IMR-90 (cell line): ENCODE results near the gene HS3ST2.

Source experiments
- BHLHE40 ChIP-seq: fragments of 150-350 bp; IDR thresholded peaks from 2 replicates; pipeline ENCODE4 v1.6.1; 2016; ENCODE audit warnings: mild to moderate bottlenecking, low read depth, low read length
- CEBPB ChIP-seq: IDR thresholded peaks from 2 replicates; pipeline ENCODE4 v1.6.1; 2012; ENCODE audit warnings: low read depth, low read length, improper control_type of control experiment
- CHD1 ChIP-seq: IDR thresholded peaks from 2 replicates; pipeline ENCODE4 v1.6.1; 2012; ENCODE audit warnings: low read depth, low read length, improper control_type of control experiment
- MXI1 ChIP-seq: IDR thresholded peaks from 2 replicates; pipeline ENCODE4 v1.6.1; 2012; ENCODE audit warnings: low read depth, mild to moderate bottlenecking, low read length, moderate library complexity, borderline replicate concordance
- POLR2A ChIP-seq: IDR thresholded peaks from 2 replicates; pipeline ENCODE4 v1.6.1; 2012; ENCODE audit warnings: mild to moderate bottlenecking, low read depth, low read length
- RAD21 ChIP-seq: IDR thresholded peaks from 2 replicates; pipeline ENCODE4 v1.6.1; 2012; ENCODE audit warnings: low read length, improper control_type of control experiment
- RCOR1 ChIP-seq: IDR thresholded peaks from 2 replicates; pipeline ENCODE4 v1.6.1; 2012; ENCODE audit warnings: mild to moderate bottlenecking, low read length, improper control_type of control experiment; ENCODE audit not compliant: insufficient replicate concordance
- RFX5 ChIP-seq: IDR thresholded peaks from 2 replicates; pipeline ENCODE4 v1.8.0; 2012; ENCODE audit warnings: low read depth, mild to moderate bottlenecking, low read length, moderate library complexity
- TF ChIP-seq, protein P1 (sequence below): conservative IDR thresholded peaks from 2 replicates; pipeline ENCODE4 v1.5.1; 2012; ENCODE audit warnings: mild to moderate bottlenecking, low read depth, low read length, improper control_type of control experiment
- TF ChIP-seq, protein P2 (sequence below): fragments of 150-350 bp; IDR thresholded peaks from 2 replicates; pipeline ENCODE4 v1.6.1; 2017; ENCODE audit warnings: mild to moderate bottlenecking, antibody characterized with exemption, low read length, low read depth
- TF ChIP-seq, protein P3 (sequence below): fragments of 150-350 bp; IDR thresholded peaks from 2 replicates; pipeline ENCODE4 v1.6.1; 2016; ENCODE audit warnings: low read depth, mild to moderate bottlenecking, low read length, moderate library complexity, borderline replicate concordance

DNA sequence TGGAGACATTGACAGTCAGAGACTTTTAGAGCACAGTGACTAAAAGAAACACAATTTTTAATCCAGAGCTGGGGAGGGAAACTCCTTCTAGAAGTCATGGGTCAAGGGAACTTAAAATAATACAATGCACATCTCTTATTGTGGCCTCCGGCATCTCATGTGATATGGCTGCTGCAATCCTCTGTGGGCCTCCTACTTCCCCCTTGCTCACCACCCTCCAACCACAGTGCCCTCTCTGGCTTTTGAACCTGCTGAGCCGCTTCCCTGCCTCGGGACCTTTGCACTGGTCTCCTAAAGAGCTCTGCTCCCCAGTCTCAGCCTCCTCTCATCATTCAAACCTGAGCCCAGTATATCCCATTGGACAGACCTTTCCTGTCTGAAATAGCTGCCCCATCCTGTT is 47.6 kb downstream of the HS3ST2 start:
- TF ChIP-seq, protein P1, sequence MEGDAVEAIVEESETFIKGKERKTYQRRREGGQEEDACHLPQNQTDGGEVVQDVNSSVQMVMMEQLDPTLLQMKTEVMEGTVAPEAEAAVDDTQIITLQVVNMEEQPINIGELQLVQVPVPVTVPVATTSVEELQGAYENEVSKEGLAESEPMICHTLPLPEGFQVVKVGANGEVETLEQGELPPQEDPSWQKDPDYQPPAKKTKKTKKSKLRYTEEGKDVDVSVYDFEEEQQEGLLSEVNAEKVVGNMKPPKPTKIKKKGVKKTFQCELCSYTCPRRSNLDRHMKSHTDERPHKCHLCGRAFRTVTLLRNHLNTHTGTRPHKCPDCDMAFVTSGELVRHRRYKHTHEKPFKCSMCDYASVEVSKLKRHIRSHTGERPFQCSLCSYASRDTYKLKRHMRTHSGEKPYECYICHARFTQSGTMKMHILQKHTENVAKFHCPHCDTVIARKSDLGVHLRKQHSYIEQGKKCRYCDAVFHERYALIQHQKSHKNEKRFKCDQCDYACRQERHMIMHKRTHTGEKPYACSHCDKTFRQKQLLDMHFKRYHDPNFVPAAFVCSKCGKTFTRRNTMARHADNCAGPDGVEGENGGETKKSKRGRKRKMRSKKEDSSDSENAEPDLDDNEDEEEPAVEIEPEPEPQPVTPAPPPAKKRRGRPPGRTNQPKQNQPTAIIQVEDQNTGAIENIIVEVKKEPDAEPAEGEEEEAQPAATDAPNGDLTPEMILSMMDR, result no peak
- TF ChIP-seq CHD1 (no peak), RFX5 (no peak), CEBPB (no peak), MXI1 (no peak), RAD21 (no peak), POLR2A (no peak), BHLHE40 (no peak), RCOR1 (no peak)
- TF ChIP-seq, protein P2, sequence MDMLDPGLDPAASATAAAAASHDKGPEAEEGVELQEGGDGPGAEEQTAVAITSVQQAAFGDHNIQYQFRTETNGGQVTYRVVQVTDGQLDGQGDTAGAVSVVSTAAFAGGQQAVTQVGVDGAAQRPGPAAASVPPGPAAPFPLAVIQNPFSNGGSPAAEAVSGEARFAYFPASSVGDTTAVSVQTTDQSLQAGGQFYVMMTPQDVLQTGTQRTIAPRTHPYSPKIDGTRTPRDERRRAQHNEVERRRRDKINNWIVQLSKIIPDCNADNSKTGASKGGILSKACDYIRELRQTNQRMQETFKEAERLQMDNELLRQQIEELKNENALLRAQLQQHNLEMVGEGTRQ, result no peak
- TF ChIP-seq, protein P3, sequence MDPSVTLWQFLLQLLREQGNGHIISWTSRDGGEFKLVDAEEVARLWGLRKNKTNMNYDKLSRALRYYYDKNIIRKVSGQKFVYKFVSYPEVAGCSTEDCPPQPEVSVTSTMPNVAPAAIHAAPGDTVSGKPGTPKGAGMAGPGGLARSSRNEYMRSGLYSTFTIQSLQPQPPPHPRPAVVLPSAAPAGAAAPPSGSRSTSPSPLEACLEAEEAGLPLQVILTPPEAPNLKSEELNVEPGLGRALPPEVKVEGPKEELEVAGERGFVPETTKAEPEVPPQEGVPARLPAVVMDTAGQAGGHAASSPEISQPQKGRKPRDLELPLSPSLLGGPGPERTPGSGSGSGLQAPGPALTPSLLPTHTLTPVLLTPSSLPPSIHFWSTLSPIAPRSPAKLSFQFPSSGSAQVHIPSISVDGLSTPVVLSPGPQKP, result no peak
